Right cardiac atrium (tissue), 5 donors: ENCODE measurements around the gene CAMK2B. TPM values are rescaled to one million over a fixed set of nuclear protein-coding genes. Genes with fewer than 3 reads are reported as not detected.
"Not testable (repeated sequence)": the region's sequence is repeated elsewhere in the genome, so short reads cannot be mapped to it uniquely, and the experiment has no call there.

Source experiments
- ATAC-seq, 2 donors: fragments of 200-7000 bp; cut with Tn5 transposase; one replicate each; pipeline versions ENCODE4 v1.8.0 to v1.9.1; 2020; ENCODE audit warnings: moderate library complexity in 2 of 2, mild to moderate bottlenecking in 1 of 2
- DNase-seq, 3 donors: peaks; one replicate each; pipeline ENCODE4 v3.0.0-alpha.2; 2020
- H3K27ac ChIP-seq: one replicate; pipeline ENCODE4 v1.5.1; 2013; ENCODE audit warnings: mild to moderate bottlenecking, low read length, control low read depth, moderate library complexity
- H3K27me3 ChIP-seq: one replicate; pipeline ENCODE4 v1.6.1; 2013; ENCODE audit not compliant: control insufficient read depth, insufficient read depth
- H3K4me1 ChIP-seq: one replicate; pipeline ENCODE4 v1.6.1; 2013; ENCODE audit warnings: low read length; ENCODE audit not compliant: control insufficient read depth, insufficient read depth
- H3K4me3 ChIP-seq: one replicate; pipeline ENCODE4 v1.5.1; 2013; ENCODE audit warnings: low read length, control low read depth
- H3K9me3 ChIP-seq: one replicate; pipeline ENCODE4 v1.6.1; 2013; ENCODE audit warnings: low read length; ENCODE audit not compliant: control insufficient read depth
- WGBS: extraction: QIAGEN DNeasy Blood & Tissue Kit; methylation state at CpG from one replicate; pipeline ENCODE4 v1.1.7; 2013; 5-methylcytosine and 5-hydroxymethylcytosine counted together
- intact Hi-C, 4 donors: fragments of 100-400 bp; cut with DNase I; formaldehyde crosslinking; loops; one replicate each; pipeline versions ENCODE4 v1.11.0 to v1.14.0; 2022 to 2023
- polyA plus RNA-seq: library from polyadenylated mRNA; stranded (reverse); fragments of 200-250 nt; gene quantifications from one replicate; pipeline ENCODE4 v1.2.3, GENCODE V29; 2013
- total RNA-seq, 4 donors: library from RNA; stranded (reverse); fragmentation: NEBNext Ultra II Directional; extraction: Animal tissue kit (Norgen Biotek cat#: 25700); gene quantifications; one replicate each; pipeline ENCODE4 v1.2.1, GENCODE V29; 2021
- donor health status: healthy with polysubstance abuse.
- donor health status: DM: no; HTN: yes; CAD: no.
- donor health status: DM: no; HTN: no; CAD: no.
- donor health status: DM: no; HTN: yes; CAD: no; lungs with severe emphysema.
- donor health status: DM: yes; HTN: yes; CAD: no.

CAMK2B gene
- total and polyA plus RNA-seq, 5 donors = 79.7 to 134 (median 105) TPM

- H3K4me1 ChIP-seq, H3K4me3 ChIP-seq, H3K27ac ChIP-seq, H3K27me3 ChIP-seq, H3K9me3 ChIP-seq, intact Hi-C loops, ATAC-seq, DNase-seq: not testable (repeated sequence)
- 84% methylated on average over 1 of the region's 1 CpG for WGBS
Observed at GRCh38 chr7:44174694-44174948, 150.8 kb downstream of the CAMK2B start.

- Histone ChIP-seq H3K27ac (no peak overlapping the region), H3K4me3 (no peak overlapping the region), H3K9me3 (no peaks in the 10 kb centered on the region), H3K27me3 (no peaks in the 10 kb centered on the region), H3K4me1 (no peaks in the 10 kb centered on the region)
- intact Hi-C loops = no loop called here
- DNase-seq (no peak), ATAC-seq (no peak)
- 61% methylated on average over 3 of the region's 3 CpGs for WGBS
Observed at GRCh38 chr7:44173911-44174693, 151.3 kb downstream of the CAMK2B start.

GRCh38 chr7:44172803-44173424 is 152.5 kb downstream of the CAMK2B start:
- H3K9me3 ChIP-seq = no peaks in the 10 kb centered on the region
- no peaks in the 10 kb centered on the region for H3K4me1 ChIP-seq
- ATAC-seq (no peak), DNase-seq (no peak)
- intact Hi-C loops = no loop called here
- H3K27me3 ChIP-seq = no peaks in the 10 kb centered on the region
- H3K4me3 ChIP-seq = no peak overlapping the region
- 72% methylated on average over 6 of the region's 6 CpGs for WGBS
- no peak overlapping the region for H3K27ac ChIP-seq

- intact Hi-C loops = no loop called here
- no peak overlapping the region for H3K27ac ChIP-seq
- no peak overlapping the region for H3K4me3 ChIP-seq
- ATAC-seq (no peak), DNase-seq (no peak)
- no peaks in the 10 kb centered on the region for H3K9me3 ChIP-seq
- no peaks in the 10 kb centered on the region for H3K4me1 ChIP-seq
- H3K27me3 ChIP-seq = no peaks in the 10 kb centered on the region
Observed at GRCh38 chr7:44172352-44172751, 153.0 kb downstream of the CAMK2B start.

GRCh38 chr7:44171901-44172300 is 153.5 kb downstream of the CAMK2B start:
- H3K9me3 ChIP-seq, DNase-seq, H3K27ac ChIP-seq, intact Hi-C loops, H3K27me3 ChIP-seq, H3K4me3 ChIP-seq, H3K4me1 ChIP-seq, ATAC-seq: not testable (repeated sequence)
- 94% methylated on average over 9 of the region's 9 CpGs for WGBS

GRCh38 chr7:44167920-44168319 is 157.5 kb downstream of the CAMK2B start:
- Histone ChIP-seq H3K27ac (no peak overlapping the region), H3K4me3 (no peak overlapping the region), H3K4me1 (no peaks in the 10 kb centered on the region), H3K9me3 (no peaks in the 10 kb centered on the region), H3K27me3 (no peaks in the 10 kb centered on the region)
- no peak for DNase-seq
- intact Hi-C loops = no loop called here
- no peak for ATAC-seq

Other genes starting within 250 kb of the CAMK2B start
- 10 to 100 TPM; 24.5 to 28.9 (median 25.8) TPM for gene POLM, start 243.1 kb downstream of the CAMK2B start, total RNA-seq
- gene POLM, start 243.1 kb downstream of the CAMK2B start, polyA plus RNA-seq = 16.6 TPM
- 100 to 1,000 TPM in 2 of 4 donors, 10 to 100 TPM in 2; 81.0 to 124 (median 103) TPM for gene AEBP1, start 221.2 kb downstream of the CAMK2B start, total RNA-seq
- gene AEBP1, start 221.2 kb downstream of the CAMK2B start, polyA plus RNA-seq = 62.8 TPM
- 100 to 1,000 TPM in 1 of 4 donors, 10 to 100 TPM in 3; 85.8 to 110 (median 99.0) TPM for gene POLD2, start 202.0 kb downstream of the CAMK2B start, total RNA-seq
- 86.6 TPM for gene POLD2, start 202.0 kb downstream of the CAMK2B start, polyA plus RNA-seq
- over 10,000 TPM; 13,263 to 15,323 (median 14,734) TPM for gene MYL7, start 184.3 kb downstream of the CAMK2B start, total RNA-seq
- gene MYL7, start 184.3 kb downstream of the CAMK2B start, polyA plus RNA-seq = 28,570 TPM
- gene GCK, start 136.2 kb downstream of the CAMK2B start, total RNA-seq = 10 to 100 TPM in 3 of 4 donors, 1 to 10 TPM in 1; 7.4 to 12.9 (median 11.6) TPM
- gene GCK, start 136.2 kb downstream of the CAMK2B start, polyA plus RNA-seq = 17.4 TPM
- gene YKT6, start 124.6 kb downstream of the CAMK2B start, total RNA-seq = 10 to 100 TPM; 48.1 to 63.4 (median 52.2) TPM
- gene YKT6, start 124.6 kb downstream of the CAMK2B start, polyA plus RNA-seq = 38.8 TPM
- gene NUDCD3, start 165.1 kb upstream of the CAMK2B start, total RNA-seq = 100 to 1,000 TPM in 3 of 4 donors, 10 to 100 TPM in 1; 92.4 to 108 (median 104) TPM
- gene NUDCD3, start 165.1 kb upstream of the CAMK2B start, polyA plus RNA-seq = 29.0 TPM
- gene NPC1L1, start 215.7 kb upstream of the CAMK2B start, total RNA-seq = under 1 TPM in 2 of 4 donors, not detected in 2; 0.06 to 0.08 TPM
- gene NPC1L1, start 215.7 kb upstream of the CAMK2B start, polyA plus RNA-seq = 0.05 TPM
- 10 to 100 TPM; 23.4 to 35.5 (median 28.2) TPM for gene DDX56, start 248.3 kb upstream of the CAMK2B start, total RNA-seq
- gene DDX56, start 248.3 kb upstream of the CAMK2B start, polyA plus RNA-seq = 24.1 TPM